IMR-90 (cell line): ENCODE data around the gene CDH12. TPM values are rescaled to one million over a fixed set of nuclear protein-coding genes. Genes with fewer than 3 reads are reported as not detected.

Source experiments
- ATAC-seq: fragments of 200-7000 bp; cut with Tn5 transposase; 2 replicates; pipeline ENCODE4 v1.9.1; 2020; ENCODE audit warnings: low read depth, mild to moderate bottlenecking, moderate library complexity
- BruUV-seq: library from RNA; stranded (reverse); fragments of 400-500 nt; replicated peaks from 2 replicates; lab custom pipeline; 2021; lab: Mats Ljungman, UMichigan
- CTCF ChIA-PET: fragments of 300-600 bp; formaldehyde crosslinking; extraction: SDS; loops from one replicate; lab custom pipeline; 2021; ENCODE audit warnings: antibody characterized with exemption; lab: Yijun Ruan, JAX
- POLR2A ChIA-PET: fragments of 300-600 bp; sonication (Branson Sonifier 250); formaldehyde crosslinking; loops from one replicate; lab custom pipeline; 2022; ENCODE audit warnings: antibody characterized with exemption; ENCODE audit not compliant: unreplicated experiment; lab: Charles Lee
- DNase-seq: peaks from one replicate; pipeline ENCODE4 v3.0.0; 2013
- H2AFZ ChIP-seq: replicated peaks from 2 replicates; pipeline ENCODE3; 2013; ENCODE audit warnings: low read length, mild to moderate bottlenecking; ENCODE audit not compliant: poor library complexity
- H2AK5ac ChIP-seq: 2 replicates; pipeline ENCODE4 v1.6.1; 2013; ENCODE audit warnings: low read depth, low read length, inconsistent platforms
- H2AK9ac ChIP-seq: replicated peaks from 2 replicates; pipeline ENCODE3; 2013; ENCODE audit warnings: mild to moderate bottlenecking, low read depth, low read length, moderate library complexity; ENCODE audit not compliant: poor library complexity
- H2BK120ac ChIP-seq: 2 replicates; pipeline ENCODE4 v1.6.1; 2013; ENCODE audit warnings: low read depth, low read length, inconsistent platforms
- H2BK15ac ChIP-seq: 3 replicates; pipeline ENCODE4 v1.6.1; 2013; ENCODE audit warnings: low read depth, low read length, inconsistent platforms
- H2BK20ac ChIP-seq: 2 replicates; pipeline ENCODE4 v1.6.1; 2013; ENCODE audit warnings: low read depth, mild to moderate bottlenecking, inconsistent platforms, low read length, moderate library complexity
- H2BK5ac ChIP-seq: 2 replicates; pipeline ENCODE4 v1.6.1; 2013; ENCODE audit warnings: mild to moderate bottlenecking, low read depth, low read length, inconsistent platforms; ENCODE audit not compliant: poor library complexity, severe bottlenecking
- H3K14ac ChIP-seq: replicated peaks from 2 replicates; pipeline ENCODE4 v1.6.1; 2013; ENCODE audit warnings: low read depth, low read length, inconsistent platforms
- H3K18ac ChIP-seq: 2 replicates; pipeline ENCODE4 v1.6.1; 2013; ENCODE audit warnings: low read depth, low read length, control low read depth
- H3K23ac ChIP-seq: 2 replicates; pipeline ENCODE4 v1.6.1; 2013; ENCODE audit warnings: low read depth, low read length, inconsistent platforms
- H3K27ac ChIP-seq: 2 replicates; pipeline ENCODE4 v1.5.1; 2013; ENCODE audit warnings: mild to moderate bottlenecking, control low read depth, low read length; ENCODE audit not compliant: insufficient read depth
- H3K27me3 ChIP-seq: 2 replicates; pipeline ENCODE4 v1.6.1; 2013; ENCODE audit warnings: low read length; ENCODE audit not compliant: control insufficient read depth, insufficient read depth
- H3K36me3 ChIP-seq: 2 replicates; pipeline ENCODE4 v1.6.1; 2013; ENCODE audit warnings: low read length, mixed read lengths; ENCODE audit not compliant: control insufficient read depth, insufficient read depth
- H3K4ac ChIP-seq: 2 replicates; pipeline ENCODE4 v1.6.1; 2013; ENCODE audit warnings: low read depth, low read length, inconsistent platforms
- H3K4me1 ChIP-seq: 2 replicates; pipeline ENCODE4 v1.6.1; 2013; ENCODE audit warnings: low read length, mixed read lengths; ENCODE audit not compliant: control insufficient read depth, insufficient read depth
- H3K4me2 ChIP-seq: 2 replicates; pipeline ENCODE4 v1.6.1; 2013; ENCODE audit warnings: low read depth, mild to moderate bottlenecking, control low read depth, low read length, moderate library complexity
- H3K4me3 ChIP-seq: 2 replicates; pipeline ENCODE4 v1.5.1; 2013; ENCODE audit warnings: low read depth, mild to moderate bottlenecking, control low read depth, low read length, moderate library complexity; ENCODE audit not compliant: insufficient read depth
- H3K56ac ChIP-seq: 2 replicates; pipeline ENCODE4 v1.6.1; 2013; ENCODE audit warnings: low read length, inconsistent platforms; ENCODE audit not compliant: insufficient read depth; ENCODE audit errors: extremely low read depth
- H3K79me1 ChIP-seq, 2 experiments: 2 replicates each; pipeline ENCODE4 v1.6.1; 2013; ENCODE audit warnings: low read length in 2 of 2, inconsistent platforms in 1 of 2, low read depth in 1 of 2
- H3K9ac ChIP-seq: 2 replicates; pipeline ENCODE4 v1.6.1; 2013; ENCODE audit warnings: low read depth, low read length, control low read depth
- H3K9me1 ChIP-seq: 2 replicates; pipeline ENCODE4 v1.6.1; 2013; ENCODE audit warnings: low read length, inconsistent platforms; ENCODE audit not compliant: insufficient read depth
- H3K9me3 ChIP-seq: 2 replicates; pipeline ENCODE4 v1.6.1; 2013; ENCODE audit warnings: low read length; ENCODE audit not compliant: control insufficient read depth, insufficient read depth
- H4K20me1 ChIP-seq: 2 replicates; pipeline ENCODE4 v1.6.1; 2013; ENCODE audit warnings: low read length, inconsistent platforms; ENCODE audit not compliant: insufficient read depth
- H4K5ac ChIP-seq: 2 replicates; pipeline ENCODE4 v1.6.1; 2013; ENCODE audit warnings: mild to moderate bottlenecking, low read depth, low read length, control low read depth
- H4K8ac ChIP-seq, 2 experiments: 2 replicates each; pipeline ENCODE4 v1.6.1; 2013; ENCODE audit warnings: low read depth in 2 of 2, low read length in 2 of 2, control low read depth in 1 of 2, inconsistent platforms in 1 of 2
- H4K91ac ChIP-seq: 2 replicates; pipeline ENCODE4 v1.6.1; 2013; ENCODE audit warnings: low read depth, low read length, inconsistent platforms; ENCODE audit not compliant: insufficient read depth
- CEBPB ChIP-seq: IDR thresholded peaks from 2 replicates; pipeline ENCODE4 v1.6.1; 2012; ENCODE audit warnings: low read depth, low read length, improper control_type of control experiment
- WGBS, 2 experiments: methylation state at CpG; one replicate each; pipeline versions ENCODE4 v1.1.5 to v1.1.7; 2013; ENCODE audit warnings: missing lambda C conversion rate in 2 of 2; ENCODE audit not compliant: insufficient read length in 1 of 2; ENCODE audit errors: extremely low coverage in 2 of 2; 5-methylcytosine and 5-hydroxymethylcytosine counted together
- dilution Hi-C: fragments of 300-500 bp; cut with HindIII; formaldehyde crosslinking; loops from one replicate; pipeline ENCODE4 v1.14.3; 2018; ENCODE audit warnings: low sequenced_read_pairs; ENCODE audit not compliant: unreplicated experiment
- in situ Hi-C: fragments of 300-500 bp; cut with MboI; formaldehyde crosslinking; loops from 3 replicates; pipeline ENCODE4 v1.14.3; 2019; ENCODE audit warnings: low sequenced_read_pairs, inconsistent platforms, mixed read lengths
- intact Hi-C: fragments of 100-400 bp; cut with micrococcal nuclease; formaldehyde crosslinking; loops from 2 replicates; pipeline ENCODE4 v1.10.0; 2022
- polyA plus RNA-seq, 3 experiments: library from polyadenylated mRNA; depleted of rRNA; stranded (reverse); fragments of >200 nt; gene quantifications; 2 replicates each; pipeline ENCODE4 v1.2.3, GENCODE V29; 2012; ENCODE audit warnings: low replicate concordance in 1 of 3
- total RNA-seq: library from RNA; depleted of rRNA; stranded (reverse); fragments of >200 nt; gene quantifications from 2 replicates; pipeline ENCODE4 v1.2.3, GENCODE V29; 2012

CDH12 gene
- total and polyA plus RNA-seq, 2 of the 4 experiments (the other 2 are of a cell fraction): not detected

DNA sequence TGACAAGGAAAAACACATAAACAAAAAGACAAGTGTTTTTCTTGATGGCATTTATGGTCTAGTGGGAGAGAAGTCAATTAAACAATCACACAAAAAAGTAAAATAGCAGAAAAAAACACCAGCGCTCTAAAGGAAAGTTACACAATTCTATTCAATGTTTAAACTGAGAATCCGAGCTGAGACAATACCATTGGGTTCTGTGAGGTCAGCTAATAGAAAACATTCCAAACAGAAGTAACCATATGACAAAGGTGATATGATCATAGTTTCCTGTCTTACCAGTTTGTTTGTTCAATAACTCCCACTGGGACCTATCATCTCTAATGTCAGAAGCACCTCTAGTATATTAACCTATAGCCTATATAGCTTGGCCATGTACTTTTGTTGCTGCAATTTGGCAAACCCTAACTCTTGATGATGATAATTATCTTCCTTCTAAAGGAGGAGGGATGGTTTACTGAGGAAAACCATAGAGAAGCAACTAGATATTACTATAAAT is 1030.0 kb downstream of the CDH12 start:
- Histone ChIP-seq H3K27ac (no peak overlapping the region), H4K5ac (no peak overlapping the region), H3K4me2 (no peak overlapping the region), H3K4me1 (no peaks in the 10 kb centered on the region), H2BK20ac (no peak overlapping the region), H2BK5ac (no peak overlapping the region), H2AK5ac (no peak overlapping the region), H2AFZ (no peak overlapping the region), H3K18ac (no peak overlapping the region), H4K20me1 (no peaks in the 10 kb centered on the region), H2BK15ac (no peak overlapping the region), H3K4me3 (no peak overlapping the region), H3K79me1 (no peaks in the 10 kb centered on the region), H4K8ac (no peak overlapping the region), H3K56ac (no peak overlapping the region), H4K91ac (no peak overlapping the region), H3K9me1 (no peaks in the 10 kb centered on the region), H3K36me3 (no peaks in the 10 kb centered on the region), H3K27me3 (no peaks in the 10 kb centered on the region), H3K4ac (no peak overlapping the region), H3K9me3 (no peaks in the 10 kb centered on the region), H2BK120ac (no peak overlapping the region), H2AK9ac (no peak overlapping the region), H3K23ac (no peak overlapping the region), H3K9ac (no peak overlapping the region), H3K14ac (no peak overlapping the region)
- no CpG with 5 or more reads among the region's 2 CpGs for WGBS, 2 experiments
- dilution Hi-C loops (no loop called here), in situ Hi-C loops (no loop called here), intact Hi-C loops (no loop called here)
- no peak for DNase-seq
- CTCF ChIA-PET: no interaction called here
- POLR2A ChIA-PET: no interaction called here
- BruUV-seq: no TSS peak
- TF ChIP-seq CEBPB: no peak
- ATAC-seq: no peak
